ENCODE results near the gene CTSC.

GRCh38 chr11:88330826-88331428 is 6.6 kb downstream of the CTSC start:
- no peak for TF ChIP-seq CTCF (IDR thresholded peaks at IDR 0.05; ENCODE audit: insufficient read depth, low read length, poor library complexity, severe bottlenecking)
- TF ChIP-seq EZH2phosphoT487 (conservative IDR thresholded peaks at IDR 0.05; ENCODE audit: low read length): no peak
